SK-N-SH treated with all-trans-retinoic acid at 6 μM for 48 hours (cell line): ENCODE results near the gene ZBTB7C.

Source experiments
- ATAC-seq: fragments of 200-7000 bp; cut with Tn5 transposase; 3 replicates; pipeline ENCODE4 v1.9.1; 2020; ENCODE audit warnings: mild to moderate bottlenecking, moderate library complexity
- ARNTL ChIP-seq: fragments of 450-650 bp; formaldehyde crosslinking; IDR thresholded peaks from 2 replicates; pipeline ENCODE4 v1.5.0; 2020; ENCODE audit warnings: low read depth, mild to moderate bottlenecking, moderate library complexity, borderline replicate concordance
- BACH2 ChIP-seq: fragments of 250-450 bp; sonication (Bioruptor Pico); IDR thresholded peaks from 2 replicates; pipeline ENCODE4 v1.9.0; 2021; ENCODE audit warnings: mild to moderate bottlenecking, borderline replicate concordance
- CREB5 ChIP-seq: fragments of 250-450 bp; sonication (Bioruptor Pico); IDR thresholded peaks from 2 replicates; pipeline ENCODE4 v1.5.1; 2020; ENCODE audit warnings: low read depth, mild to moderate bottlenecking, moderate library complexity
- CSRNP3 ChIP-seq: fragments of 250-450 bp; sonication (Bioruptor Pico); IDR thresholded peaks from 2 replicates; pipeline ENCODE4 v1.5.1; 2021; ENCODE audit warnings: mild to moderate bottlenecking, moderate library complexity
- ISL1 ChIP-seq: fragments of 250-450 bp; sonication (Bioruptor Pico); IDR thresholded peaks from 2 replicates; pipeline ENCODE4 v2.1.2; 2022; ENCODE audit warnings: mild to moderate bottlenecking, moderate library complexity
- OSR1 ChIP-seq: fragments of 250-450 bp; sonication (Bioruptor Pico); IDR thresholded peaks from 2 replicates; pipeline ENCODE4 v1.8.0; 2022; ENCODE audit warnings: moderate library complexity, mild to moderate bottlenecking, inconsistent platforms
- RARB ChIP-seq: fragments of 250-450 bp; sonication (Bioruptor Pico); IDR thresholded peaks from 2 replicates; pipeline ENCODE4 v1.8.0; 2021; ENCODE audit warnings: mild to moderate bottlenecking, moderate library complexity
- SNAI2 ChIP-seq: fragments of 250-450 bp; sonication (Bioruptor Pico); IDR thresholded peaks from 2 replicates; pipeline ENCODE4 v1.5.0; 2020; ENCODE audit warnings: mild to moderate bottlenecking, moderate library complexity
- TCF4 ChIP-seq: fragments of 250-450 bp; sonication (Bioruptor Pico); IDR thresholded peaks from 2 replicates; pipeline ENCODE4 v1.8.0; 2021; ENCODE audit warnings: mild to moderate bottlenecking, moderate library complexity, borderline replicate concordance
- TOX ChIP-seq: fragments of 250-450 bp; sonication (Bioruptor Pico); IDR thresholded peaks from 2 replicates; pipeline ENCODE4 v1.8.0; 2021; ENCODE audit warnings: mild to moderate bottlenecking, moderate library complexity, borderline replicate concordance
- TSHZ2 ChIP-seq: fragments of 250-450 bp; sonication (Bioruptor Pico); IDR thresholded peaks from 2 replicates; pipeline ENCODE4 v1.5.0; 2020; ENCODE audit warnings: mild to moderate bottlenecking, moderate library complexity
- ZC3H10 ChIP-seq: fragments of 250-450 bp; sonication (Bioruptor Pico); IDR thresholded peaks from 2 replicates; pipeline ENCODE4 v1.5.1; 2021; ENCODE audit warnings: mild to moderate bottlenecking, moderate library complexity
- ZFP3 ChIP-seq: fragments of 250-450 bp; sonication (Bioruptor Pico); IDR thresholded peaks from 2 replicates; pipeline ENCODE4 v1.5.0; 2020; ENCODE audit warnings: mild to moderate bottlenecking, moderate library complexity
- ZFP30 ChIP-seq: fragments of 450-650 bp; formaldehyde crosslinking; IDR thresholded peaks from 2 replicates; pipeline ENCODE4 v1.5.0; 2022; ENCODE audit warnings: mild to moderate bottlenecking, moderate library complexity
- ZNF70 ChIP-seq: fragments of 450-650 bp; formaldehyde crosslinking; IDR thresholded peaks from 2 replicates; pipeline ENCODE4 v1.5.0; 2020; ENCODE audit warnings: mild to moderate bottlenecking, moderate library complexity
- ZNF8 ChIP-seq: fragments of 450-650 bp; formaldehyde crosslinking; IDR thresholded peaks from 2 replicates; pipeline ENCODE4 v1.5.0; 2020; ENCODE audit warnings: mild to moderate bottlenecking, moderate library complexity
- TF ChIP-seq, protein P1 (sequence below): fragments of 250-450 bp; sonication (Bioruptor Pico); IDR thresholded peaks from 2 replicates; pipeline ENCODE4 v1.8.0; 2020; ENCODE audit warnings: mild to moderate bottlenecking, moderate library complexity, borderline replicate concordance

ZBTB7C gene

GRCh38 chr18:48073211-48073930 is 335.8 kb downstream of the ZBTB7C start:
- TF ChIP-seq TCF4 (CRISPR knock-in tag) (peak; percentile 74), ZFP3 (CRISPR knock-in tag) (no peak)
- ATAC-seq, result peak; percentile 96

- peak; percentile 57 for ATAC-seq
- TF ChIP-seq ZFP3 (CRISPR knock-in tag) (0 out of 2 replicates have a peak, but pooled peaks have one; percentile 29), BACH2 (CRISPR knock-in tag) (no peak), SNAI2 (CRISPR knock-in tag) (no peak)
Observed at GRCh38 chr18:48072428-48073204, 336.6 kb downstream of the ZBTB7C start.

- ATAC-seq, result no peak
- TF ChIP-seq SNAI2 (CRISPR knock-in tag) (no peak), OSR1 (CRISPR knock-in tag) (no peak), ZFP30 (no peak), TCF4 (CRISPR knock-in tag) (no peak), TOX (no peak), RARB (CRISPR knock-in tag) (no peak)
- TF ChIP-seq, all 23 proteins: peak for 0
Observed at GRCh38 chr18:48068916-48069445, 340.2 kb downstream of the ZBTB7C start.

- TF ChIP-seq TCF4 (CRISPR knock-in tag) (peak; percentile 69; the same call in 1 of the 2 replicates), ZC3H10 (CRISPR knock-in tag) (no peak), ZNF8 (no peak), CSRNP3 (CRISPR knock-in tag) (0 out of 2 replicates have a peak, but pooled peaks have one; percentile 50), ISL1 (CRISPR knock-in tag) (peak; percentile 55), TSHZ2 (peak; percentile 78; the same call in 1 of the 2 replicates), ARNTL (no peak), SNAI2 (CRISPR knock-in tag) (no peak)
- TF ChIP-seq, protein P1, sequence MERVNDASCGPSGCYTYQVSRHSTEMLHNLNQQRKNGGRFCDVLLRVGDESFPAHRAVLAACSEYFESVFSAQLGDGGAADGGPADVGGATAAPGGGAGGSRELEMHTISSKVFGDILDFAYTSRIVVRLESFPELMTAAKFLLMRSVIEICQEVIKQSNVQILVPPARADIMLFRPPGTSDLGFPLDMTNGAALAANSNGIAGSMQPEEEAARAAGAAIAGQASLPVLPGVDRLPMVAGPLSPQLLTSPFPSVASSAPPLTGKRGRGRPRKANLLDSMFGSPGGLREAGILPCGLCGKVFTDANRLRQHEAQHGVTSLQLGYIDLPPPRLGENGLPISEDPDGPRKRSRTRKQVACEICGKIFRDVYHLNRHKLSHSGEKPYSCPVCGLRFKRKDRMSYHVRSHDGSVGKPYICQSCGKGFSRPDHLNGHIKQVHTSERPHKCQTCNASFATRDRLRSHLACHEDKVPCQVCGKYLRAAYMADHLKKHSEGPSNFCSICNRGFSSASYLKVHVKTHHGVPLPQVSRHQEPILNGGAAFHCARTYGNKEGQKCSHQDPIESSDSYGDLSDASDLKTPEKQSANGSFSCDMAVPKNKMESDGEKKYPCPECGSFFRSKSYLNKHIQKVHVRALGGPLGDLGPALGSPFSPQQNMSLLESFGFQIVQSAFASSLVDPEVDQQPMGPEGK, result 0 out of 2 replicates have a peak, but pooled peaks have one; percentile 27
Observed at GRCh38 chr18:48066225-48066652, 342.9 kb downstream of the ZBTB7C start.

GRCh38 chr18:48065601-48065995 is 343.6 kb downstream of the ZBTB7C start:
- ATAC-seq, result no peak
- TF ChIP-seq ZNF70 (CRISPR knock-in tag) (no peak), SNAI2 (CRISPR knock-in tag) (no peak), TSHZ2 (no peak), ZNF8 (no peak), ZFP30 (no peak), CSRNP3 (CRISPR knock-in tag) (no peak), CREB5 (CRISPR knock-in tag) (no peak)
- TF ChIP-seq, protein P1, result no peak

More at GRCh38 chr18:48066225-48066652, 342.9 kb downstream of the ZBTB7C start:
- peak; percentile 67 for ATAC-seq
